Measurements from ENCODE around the gene UNC13B.

DNA sequence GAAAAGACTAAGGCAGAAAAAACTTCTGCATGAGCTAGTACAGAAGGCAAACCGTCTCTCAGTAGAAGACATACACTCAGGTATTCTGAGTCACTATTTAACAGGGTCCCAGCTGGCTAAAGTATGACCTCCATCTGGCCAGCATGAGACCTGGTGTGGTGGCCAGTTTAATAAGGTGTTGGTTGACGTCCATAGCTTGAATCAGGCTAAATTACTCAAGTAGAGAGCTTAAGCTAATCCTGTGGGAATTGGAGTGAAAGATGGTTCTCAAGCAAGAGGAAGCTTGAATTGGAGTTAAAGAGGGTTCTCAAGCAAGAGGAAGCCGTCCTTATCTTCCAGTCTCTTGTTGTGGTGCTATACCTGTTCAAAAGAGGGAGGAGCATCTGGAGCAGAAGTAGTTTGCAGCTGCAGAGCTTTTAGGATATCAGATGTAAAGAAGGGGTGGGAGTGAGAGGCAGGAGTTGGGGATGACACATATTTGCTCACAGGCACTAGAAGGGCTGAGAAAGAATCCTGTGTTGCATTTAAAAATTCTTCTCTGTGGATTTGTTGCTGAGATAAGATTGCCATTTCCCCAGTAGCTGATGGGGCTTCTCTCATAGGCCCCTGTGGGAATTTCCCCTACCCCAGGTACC lies 192.0 kb downstream of the UNC13B start:
- TF ChIP-seq, protein P1, sequence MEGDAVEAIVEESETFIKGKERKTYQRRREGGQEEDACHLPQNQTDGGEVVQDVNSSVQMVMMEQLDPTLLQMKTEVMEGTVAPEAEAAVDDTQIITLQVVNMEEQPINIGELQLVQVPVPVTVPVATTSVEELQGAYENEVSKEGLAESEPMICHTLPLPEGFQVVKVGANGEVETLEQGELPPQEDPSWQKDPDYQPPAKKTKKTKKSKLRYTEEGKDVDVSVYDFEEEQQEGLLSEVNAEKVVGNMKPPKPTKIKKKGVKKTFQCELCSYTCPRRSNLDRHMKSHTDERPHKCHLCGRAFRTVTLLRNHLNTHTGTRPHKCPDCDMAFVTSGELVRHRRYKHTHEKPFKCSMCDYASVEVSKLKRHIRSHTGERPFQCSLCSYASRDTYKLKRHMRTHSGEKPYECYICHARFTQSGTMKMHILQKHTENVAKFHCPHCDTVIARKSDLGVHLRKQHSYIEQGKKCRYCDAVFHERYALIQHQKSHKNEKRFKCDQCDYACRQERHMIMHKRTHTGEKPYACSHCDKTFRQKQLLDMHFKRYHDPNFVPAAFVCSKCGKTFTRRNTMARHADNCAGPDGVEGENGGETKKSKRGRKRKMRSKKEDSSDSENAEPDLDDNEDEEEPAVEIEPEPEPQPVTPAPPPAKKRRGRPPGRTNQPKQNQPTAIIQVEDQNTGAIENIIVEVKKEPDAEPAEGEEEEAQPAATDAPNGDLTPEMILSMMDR (conservative IDR thresholded peaks at IDR 0.05; ENCODE audit: low read depth in 2 of 2) = no peak
- no peak for TF ChIP-seq POLR2AphosphoS5 (IDR thresholded peaks at IDR 0.05; ENCODE audit: low read depth)
- no peak for TF ChIP-seq EZH2 (IDR thresholded peaks at IDR 0.05; ENCODE audit: low read depth, unreplicated experiment)
- no peak for TF ChIP-seq EZH2phosphoT487 (IDR thresholded peaks at IDR 0.05; ENCODE audit: unreplicated experiment)
- TF ChIP-seq JUNB (IDR thresholded peaks at IDR 0.05; ENCODE audit: unreplicated experiment) = no peak
- no peak for TF ChIP-seq CREB1 (CRISPR knock-in tag; IDR thresholded peaks at IDR 0.05; ENCODE audit: low read depth)
- TF ChIP-seq NANOG (IDR thresholded peaks at IDR 0.05; ENCODE audit: borderline replicate concordance) = no peak
- no peak for TF ChIP-seq STAT1 (IDR thresholded peaks at IDR 0.05; ENCODE audit: unreplicated experiment)
- TF ChIP-seq, protein P2, sequence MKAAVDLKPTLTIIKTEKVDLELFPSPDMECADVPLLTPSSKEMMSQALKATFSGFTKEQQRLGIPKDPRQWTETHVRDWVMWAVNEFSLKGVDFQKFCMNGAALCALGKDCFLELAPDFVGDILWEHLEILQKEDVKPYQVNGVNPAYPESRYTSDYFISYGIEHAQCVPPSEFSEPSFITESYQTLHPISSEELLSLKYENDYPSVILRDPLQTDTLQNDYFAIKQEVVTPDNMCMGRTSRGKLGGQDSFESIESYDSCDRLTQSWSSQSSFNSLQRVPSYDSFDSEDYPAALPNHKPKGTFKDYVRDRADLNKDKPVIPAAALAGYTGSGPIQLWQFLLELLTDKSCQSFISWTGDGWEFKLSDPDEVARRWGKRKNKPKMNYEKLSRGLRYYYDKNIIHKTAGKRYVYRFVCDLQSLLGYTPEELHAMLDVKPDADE (IDR thresholded peaks at IDR 0.05) = no peak
- TF ChIP-seq, protein P3, sequence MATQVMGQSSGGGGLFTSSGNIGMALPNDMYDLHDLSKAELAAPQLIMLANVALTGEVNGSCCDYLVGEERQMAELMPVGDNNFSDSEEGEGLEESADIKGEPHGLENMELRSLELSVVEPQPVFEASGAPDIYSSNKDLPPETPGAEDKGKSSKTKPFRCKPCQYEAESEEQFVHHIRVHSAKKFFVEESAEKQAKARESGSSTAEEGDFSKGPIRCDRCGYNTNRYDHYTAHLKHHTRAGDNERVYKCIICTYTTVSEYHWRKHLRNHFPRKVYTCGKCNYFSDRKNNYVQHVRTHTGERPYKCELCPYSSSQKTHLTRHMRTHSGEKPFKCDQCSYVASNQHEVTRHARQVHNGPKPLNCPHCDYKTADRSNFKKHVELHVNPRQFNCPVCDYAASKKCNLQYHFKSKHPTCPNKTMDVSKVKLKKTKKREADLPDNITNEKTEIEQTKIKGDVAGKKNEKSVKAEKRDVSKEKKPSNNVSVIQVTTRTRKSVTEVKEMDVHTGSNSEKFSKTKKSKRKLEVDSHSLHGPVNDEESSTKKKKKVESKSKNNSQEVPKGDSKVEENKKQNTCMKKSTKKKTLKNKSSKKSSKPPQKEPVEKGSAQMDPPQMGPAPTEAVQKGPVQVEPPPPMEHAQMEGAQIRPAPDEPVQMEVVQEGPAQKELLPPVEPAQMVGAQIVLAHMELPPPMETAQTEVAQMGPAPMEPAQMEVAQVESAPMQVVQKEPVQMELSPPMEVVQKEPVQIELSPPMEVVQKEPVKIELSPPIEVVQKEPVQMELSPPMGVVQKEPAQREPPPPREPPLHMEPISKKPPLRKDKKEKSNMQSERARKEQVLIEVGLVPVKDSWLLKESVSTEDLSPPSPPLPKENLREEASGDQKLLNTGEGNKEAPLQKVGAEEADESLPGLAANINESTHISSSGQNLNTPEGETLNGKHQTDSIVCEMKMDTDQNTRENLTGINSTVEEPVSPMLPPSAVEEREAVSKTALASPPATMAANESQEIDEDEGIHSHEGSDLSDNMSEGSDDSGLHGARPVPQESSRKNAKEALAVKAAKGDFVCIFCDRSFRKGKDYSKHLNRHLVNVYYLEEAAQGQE (IDR thresholded peaks at IDR 0.05; ENCODE audit: unreplicated experiment) = no peak
- TF ChIP-seq, protein P4, sequence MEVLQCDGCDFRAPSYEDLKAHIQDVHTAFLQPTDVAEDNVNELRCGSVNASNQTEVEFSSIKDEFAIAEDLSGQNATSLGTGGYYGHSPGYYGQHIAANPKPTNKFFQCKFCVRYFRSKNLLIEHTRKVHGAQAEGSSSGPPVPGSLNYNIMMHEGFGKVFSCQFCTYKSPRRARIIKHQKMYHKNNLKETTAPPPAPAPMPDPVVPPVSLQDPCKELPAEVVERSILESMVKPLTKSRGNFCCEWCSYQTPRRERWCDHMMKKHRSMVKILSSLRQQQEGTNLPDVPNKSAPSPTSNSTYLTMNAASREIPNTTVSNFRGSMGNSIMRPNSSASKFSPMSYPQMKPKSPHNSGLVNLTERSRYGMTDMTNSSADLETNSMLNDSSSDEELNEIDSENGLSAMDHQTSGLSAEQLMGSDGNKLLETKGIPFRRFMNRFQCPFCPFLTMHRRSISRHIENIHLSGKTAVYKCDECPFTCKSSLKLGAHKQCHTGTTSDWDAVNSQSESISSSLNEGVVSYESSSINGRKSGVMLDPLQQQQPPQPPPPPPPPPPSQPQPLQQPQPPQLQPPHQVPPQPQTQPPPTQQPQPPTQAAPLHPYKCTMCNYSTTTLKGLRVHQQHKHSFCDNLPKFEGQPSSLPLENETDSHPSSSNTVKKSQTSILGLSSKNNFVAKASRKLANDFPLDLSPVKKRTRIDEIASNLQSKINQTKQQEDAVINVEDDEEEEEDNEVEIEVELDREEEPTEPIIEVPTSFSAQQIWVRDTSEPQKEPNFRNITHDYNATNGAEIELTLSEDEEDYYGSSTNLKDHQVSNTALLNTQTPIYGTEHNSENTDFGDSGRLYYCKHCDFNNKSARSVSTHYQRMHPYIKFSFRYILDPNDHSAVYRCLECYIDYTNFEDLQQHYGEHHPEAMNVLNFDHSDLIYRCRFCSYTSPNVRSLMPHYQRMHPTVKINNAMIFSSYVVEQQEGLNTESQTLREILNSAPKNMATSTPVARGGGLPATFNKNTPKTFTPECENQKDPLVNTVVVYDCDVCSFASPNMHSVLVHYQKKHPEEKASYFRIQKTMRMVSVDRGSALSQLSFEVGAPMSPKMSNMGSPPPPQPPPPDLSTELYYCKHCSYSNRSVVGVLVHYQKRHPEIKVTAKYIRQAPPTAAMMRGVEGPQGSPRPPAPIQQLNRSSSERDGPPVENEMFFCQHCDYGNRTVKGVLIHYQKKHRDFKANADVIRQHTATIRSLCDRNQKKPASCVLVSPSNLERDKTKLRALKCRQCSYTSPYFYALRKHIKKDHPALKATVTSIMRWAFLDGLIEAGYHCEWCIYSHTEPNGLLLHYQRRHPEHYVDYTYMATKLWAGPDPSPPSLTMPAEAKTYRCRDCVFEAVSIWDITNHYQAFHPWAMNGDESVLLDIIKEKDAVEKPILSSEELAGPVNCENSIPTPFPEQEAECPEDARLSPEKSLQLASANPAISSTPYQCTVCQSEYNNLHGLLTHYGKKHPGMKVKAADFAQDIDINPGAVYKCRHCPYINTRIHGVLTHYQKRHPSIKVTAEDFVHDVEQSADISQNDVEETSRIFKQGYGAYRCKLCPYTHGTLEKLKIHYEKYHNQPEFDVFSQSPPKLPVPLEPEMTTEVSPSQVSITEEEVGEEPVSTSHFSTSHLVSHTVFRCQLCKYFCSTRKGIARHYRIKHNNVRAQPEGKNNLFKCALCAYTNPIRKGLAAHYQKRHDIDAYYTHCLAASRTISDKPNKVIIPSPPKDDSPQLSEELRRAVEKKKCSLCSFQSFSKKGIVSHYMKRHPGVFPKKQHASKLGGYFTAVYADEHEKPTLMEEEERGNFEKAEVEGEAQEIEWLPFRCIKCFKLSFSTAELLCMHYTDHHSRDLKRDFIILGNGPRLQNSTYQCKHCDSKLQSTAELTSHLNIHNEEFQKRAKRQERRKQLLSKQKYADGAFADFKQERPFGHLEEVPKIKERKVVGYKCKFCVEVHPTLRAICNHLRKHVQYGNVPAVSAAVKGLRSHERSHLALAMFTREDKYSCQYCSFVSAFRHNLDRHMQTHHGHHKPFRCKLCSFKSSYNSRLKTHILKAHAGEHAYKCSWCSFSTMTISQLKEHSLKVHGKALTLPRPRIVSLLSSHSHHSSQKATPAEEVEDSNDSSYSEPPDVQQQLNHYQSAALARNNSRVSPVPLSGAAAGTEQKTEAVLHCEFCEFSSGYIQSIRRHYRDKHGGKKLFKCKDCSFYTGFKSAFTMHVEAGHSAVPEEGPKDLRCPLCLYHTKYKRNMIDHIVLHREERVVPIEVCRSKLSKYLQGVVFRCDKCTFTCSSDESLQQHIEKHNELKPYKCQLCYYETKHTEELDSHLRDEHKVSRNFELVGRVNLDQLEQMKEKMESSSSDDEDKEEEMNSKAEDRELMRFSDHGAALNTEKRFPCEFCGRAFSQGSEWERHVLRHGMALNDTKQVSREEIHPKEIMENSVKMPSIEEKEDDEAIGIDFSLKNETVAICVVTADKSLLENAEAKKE (CRISPR knock-in tag; IDR thresholded peaks at IDR 0.05) = no peak
- TF ChIP-seq ZNF114 (CRISPR knock-in tag; IDR thresholded peaks at IDR 0.05) = no peak
